Endodermal cell (in vitro differentiated cells): Measurements from ENCODE around the gene CFLAR. TPM values are rescaled to one million over a fixed set of nuclear protein-coding genes. Genes with fewer than 3 reads are reported as not detected.
"Not testable (repeated sequence)": the region's sequence is repeated elsewhere in the genome, so short reads cannot be mapped to it uniquely, and the experiment has no call there.

Experiments used
- DNase-seq: peaks from one replicate; pipeline ENCODE4 v3.0.0-alpha.2; 2017
- H3K27ac ChIP-seq: 2 replicates; pipeline ENCODE4 v1.5.1; 2013; ENCODE audit warnings: mild to moderate bottlenecking, low read depth, low read length, moderate library complexity
- H3K27me3 ChIP-seq: 2 replicates; pipeline ENCODE4 v1.6.1; 2013; ENCODE audit warnings: mild to moderate bottlenecking, low read length, moderate library complexity; ENCODE audit not compliant: insufficient read depth, control insufficient read depth, poor library complexity, severe bottlenecking
- H3K36me3 ChIP-seq: 2 replicates; pipeline ENCODE4 v1.7.0; 2013; ENCODE audit warnings: mild to moderate bottlenecking, low read length, moderate library complexity; ENCODE audit not compliant: control insufficient read depth, insufficient read depth
- H3K4me1 ChIP-seq: one replicate; pipeline ENCODE4 v1.7.0; 2013; ENCODE audit warnings: low read length; ENCODE audit not compliant: control insufficient read depth, insufficient read depth
- H3K4me3 ChIP-seq: 2 replicates; pipeline ENCODE4 v1.5.1; 2013; ENCODE audit warnings: mild to moderate bottlenecking, low read length, moderate library complexity
- H3K9ac ChIP-seq: 2 replicates; pipeline ENCODE4 v1.6.1; 2013; ENCODE audit warnings: mild to moderate bottlenecking, low read length, moderate library complexity; ENCODE audit not compliant: poor library complexity, severe bottlenecking; ENCODE audit errors: extremely low read depth
- H3K9me3 ChIP-seq: 2 replicates; pipeline ENCODE4 v1.6.1; 2013; ENCODE audit warnings: mild to moderate bottlenecking, low read length, moderate library complexity; ENCODE audit not compliant: control insufficient read depth
- H3K27ac Mint-ChIP-seq: 2 replicates; pipeline ENCODE4 v1.8.0; 2020; ENCODE audit warnings: mixed read lengths
- H3K27me3 Mint-ChIP-seq: 2 replicates; pipeline ENCODE4 v1.8.0; 2021; ENCODE audit warnings: mild to moderate bottlenecking, mixed read lengths; ENCODE audit not compliant: insufficient read depth
- H3K36me3 Mint-ChIP-seq: 2 replicates; pipeline ENCODE4 v1.8.0; 2020; ENCODE audit warnings: low read depth, mixed read lengths
- H3K4me1 Mint-ChIP-seq: 2 replicates; pipeline ENCODE4 v1.8.0; 2020; ENCODE audit warnings: mixed read lengths
- H3K4me3 Mint-ChIP-seq: 2 replicates; pipeline ENCODE4 v1.8.0; 2020; ENCODE audit warnings: mild to moderate bottlenecking, moderate library complexity, mixed read lengths
- H3K9me3 Mint-ChIP-seq: 2 replicates; pipeline ENCODE4 v1.8.0; 2020; ENCODE audit warnings: mild to moderate bottlenecking, mixed read lengths
- CTCF ChIP-seq: fragments of 200-600 bp; sonication (generic); conservative IDR thresholded peaks from 2 replicates; pipeline ENCODE4 v1.5.0; 2021; ENCODE audit warnings: antibody characterized with exemption, mild to moderate bottlenecking
- WGBS, 2 experiments: methylation state at CpG; one replicate each; pipeline versions ENCODE4 v1.1.5 to v1.1.7; 2013; ENCODE audit warnings: missing lambda C conversion rate in 2 of 2, mixed read lengths in 1 of 2; ENCODE audit not compliant: insufficient coverage in 1 of 2, insufficient read length in 1 of 2; 5-methylcytosine and 5-hydroxymethylcytosine counted together
- total RNA-seq, 2 donors: library from RNA; stranded (reverse); fragmentation: NEBNext Ultra II Directional in 1 of 2; extraction: Animal tissue kit (Norgen Biotek cat#: 25700) in 1 of 2; gene quantifications; 2 replicates in 1 of 2; 3 replicates in 1 of 2; pipeline ENCODE4 v1.2.1, GENCODE V29; 2021

CFLAR gene
- total RNA-seq, 2 donors from 2014 or later, result 168 to 197 TPM

- H3K36me3 Mint-ChIP-seq, result peaks cover 59% of the 10 kb centered on the region
- Histone ChIP-seq H3K4me3 (peak overlapping the region; percentile 65), H3K4me1 (no peaks in the 10 kb centered on the region), H3K9me3 (peaks cover 55% of the 10 kb centered on the region), H3K27me3 (no peaks in the 10 kb centered on the region), H3K9ac (no peak overlapping the region), H3K36me3 (peaks cover 43% of the 10 kb centered on the region), H3K27ac (no peak overlapping the region)
- WGBS, 2 experiments, result 96 to 100% methylated on average over 2 to 3 of the region's 3 CpGs
- no peak for TF ChIP-seq CTCF
- H3K4me3 Mint-ChIP-seq, result no peak overlapping the region
- H3K4me1 Mint-ChIP-seq, result no peaks in the 10 kb centered on the region
- DNase-seq, result no peak
- no peak overlapping the region for H3K27ac Mint-ChIP-seq
- H3K27me3 Mint-ChIP-seq, result peaks cover 2% of the 10 kb centered on the region
- peaks cover 54% of the 10 kb centered on the region for H3K9me3 Mint-ChIP-seq
Observed at GRCh38 chr2:201167546-201167945, 51.6 kb downstream of the CFLAR start.

DNA sequence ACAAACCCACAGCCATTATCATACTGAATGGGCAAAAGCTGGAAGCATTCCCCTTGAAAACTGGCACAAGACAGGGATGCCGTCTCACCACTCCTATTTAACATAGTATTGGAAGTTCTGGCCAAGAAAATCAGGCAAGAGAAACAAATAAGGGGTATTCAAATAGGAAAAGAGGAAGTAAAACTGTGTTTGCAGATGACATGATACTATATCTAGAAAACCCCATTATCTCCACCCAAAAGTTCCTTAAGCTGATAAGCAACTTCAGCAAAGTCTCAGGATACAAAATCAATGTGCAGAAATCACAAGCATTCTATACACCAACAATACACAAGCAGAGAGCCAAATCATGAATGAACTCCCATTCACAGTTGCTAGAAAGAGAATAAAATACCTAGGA is 52.5 kb downstream of the CFLAR start:
- not testable (repeated sequence) for H3K4me3 Mint-ChIP-seq, DNase-seq, H3K4me1 Mint-ChIP-seq, H3K27ac ChIP-seq, H3K27me3 Mint-ChIP-seq, H3K9ac ChIP-seq, H3K4me1 ChIP-seq, H3K27ac Mint-ChIP-seq, H3K27me3 ChIP-seq, H3K4me3 ChIP-seq
- Histone ChIP-seq H3K36me3 (peaks cover 34% of the 10 kb centered on the region), H3K9me3 (peaks cover 46% of the 10 kb centered on the region)
- H3K9me3 Mint-ChIP-seq, result peaks cover 54% of the 10 kb centered on the region
- WGBS, 2 experiments, result 83% methylated on average over 1 of the region's 1 CpG; no CpG with 5 or more reads in 1 of the 2 experiments
- peaks cover 49% of the 10 kb centered on the region for H3K36me3 Mint-ChIP-seq

DNA sequence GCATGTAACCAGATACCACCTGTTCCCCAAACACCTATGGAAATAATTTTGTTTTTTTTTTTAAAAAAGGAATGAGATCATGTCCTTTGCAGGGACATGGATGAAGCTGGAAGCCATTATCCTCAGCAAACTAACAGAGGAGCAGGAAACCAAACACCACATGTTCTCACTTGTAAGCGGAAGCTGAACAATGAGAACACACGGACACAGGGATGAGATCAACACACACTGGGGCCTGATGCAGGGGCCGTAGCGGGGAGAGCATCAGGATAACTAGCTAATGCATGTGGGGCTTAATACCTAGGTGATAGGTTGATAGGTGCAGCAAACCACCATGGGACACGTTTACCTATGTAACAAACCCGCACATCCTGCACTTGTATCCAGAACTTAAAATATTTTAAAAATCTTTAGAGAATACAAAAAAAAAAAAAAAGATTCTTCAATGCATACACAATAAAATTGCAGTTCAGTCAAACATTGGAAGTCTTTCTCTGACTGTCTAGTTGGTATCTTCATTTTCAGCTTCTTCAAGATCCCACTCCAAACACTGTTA is 55.4 kb downstream of the CFLAR start:
- DNase-seq, result no peak
- Mint-ChIP-seq H3K27me3 (peaks cover 2% of the 10 kb centered on the region), H3K9me3 (peaks cover 36% of the 10 kb centered on the region), H3K36me3 (peaks cover 26% of the 10 kb centered on the region), H3K4me1 (no peaks in the 10 kb centered on the region), H3K27ac (no peak overlapping the region), H3K4me3 (no peak overlapping the region)
- Histone ChIP-seq H3K36me3 (peaks cover 13% of the 10 kb centered on the region), H3K27ac (no peak overlapping the region), H3K27me3 (no peaks in the 10 kb centered on the region), H3K9ac (no peak overlapping the region), H3K4me3 (no peak overlapping the region), H3K4me1 (no peaks in the 10 kb centered on the region), H3K9me3 (peaks cover 29% of the 10 kb centered on the region)
- no peak for TF ChIP-seq CTCF
- WGBS, 2 experiments, result 88 to 90% methylated on average over 6 of the region's 6 CpGs

DNA sequence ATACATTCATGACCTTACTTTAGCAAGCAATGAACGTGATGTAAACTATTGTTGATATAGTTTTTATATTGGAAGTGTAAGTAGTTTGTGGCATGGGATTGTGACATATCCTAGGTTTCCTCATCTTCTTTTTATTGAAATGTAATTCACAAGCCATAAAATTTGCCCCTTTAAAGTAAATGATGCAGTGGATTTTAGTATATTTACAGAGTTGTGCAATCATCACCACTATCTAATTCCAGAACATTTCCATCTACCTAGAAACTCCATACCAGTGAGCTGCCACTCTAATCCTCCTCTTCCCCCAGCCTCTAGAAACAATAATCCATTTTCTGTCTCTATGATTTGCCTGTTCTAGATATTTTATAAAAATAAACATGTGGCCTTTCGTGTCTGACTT is 56.3 kb downstream of the CFLAR start:
- Histone ChIP-seq H3K9ac (no peak overlapping the region), H3K4me3 (no peak overlapping the region), H3K9me3 (peaks cover 21% of the 10 kb centered on the region), H3K27ac (no peak overlapping the region), H3K36me3 (peaks cover 6% of the 10 kb centered on the region), H3K27me3 (no peaks in the 10 kb centered on the region), H3K4me1 (no peaks in the 10 kb centered on the region)
- Mint-ChIP-seq H3K36me3 (peaks cover 16% of the 10 kb centered on the region), H3K9me3 (peaks cover 30% of the 10 kb centered on the region), H3K4me1 (no peaks in the 10 kb centered on the region), H3K27me3 (peaks cover 2% of the 10 kb centered on the region), H3K4me3 (no peak overlapping the region), H3K27ac (no peak overlapping the region)
- WGBS, 2 experiments, result 88 to 100% methylated on average over 1 to 2 of the region's 2 CpGs
- no peak for DNase-seq
- TF ChIP-seq CTCF, result no peak
